ENCODE data around the gene DST.

Gene DST

DNA sequence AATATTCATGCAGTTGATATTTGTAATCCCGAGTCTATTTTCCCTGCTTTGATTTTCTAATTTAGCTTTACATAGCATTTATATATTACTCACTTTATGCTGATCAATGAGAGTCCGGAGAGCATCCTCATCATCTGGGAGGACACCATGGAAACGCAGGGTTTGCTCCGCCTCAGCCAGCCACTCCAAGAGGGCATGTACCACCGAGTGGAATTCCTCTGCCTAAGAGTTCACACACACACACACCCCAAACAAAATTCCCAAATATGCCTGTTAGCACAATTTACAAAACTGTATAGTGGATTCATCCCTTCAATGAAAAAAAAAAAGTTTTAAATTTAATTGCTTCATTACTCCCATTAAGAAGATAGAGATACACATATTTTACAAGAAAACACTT, 160.7 kb downstream of the DST start:
- DNase-seq (ENCODE audit: low read depth) = no peak

DNA sequence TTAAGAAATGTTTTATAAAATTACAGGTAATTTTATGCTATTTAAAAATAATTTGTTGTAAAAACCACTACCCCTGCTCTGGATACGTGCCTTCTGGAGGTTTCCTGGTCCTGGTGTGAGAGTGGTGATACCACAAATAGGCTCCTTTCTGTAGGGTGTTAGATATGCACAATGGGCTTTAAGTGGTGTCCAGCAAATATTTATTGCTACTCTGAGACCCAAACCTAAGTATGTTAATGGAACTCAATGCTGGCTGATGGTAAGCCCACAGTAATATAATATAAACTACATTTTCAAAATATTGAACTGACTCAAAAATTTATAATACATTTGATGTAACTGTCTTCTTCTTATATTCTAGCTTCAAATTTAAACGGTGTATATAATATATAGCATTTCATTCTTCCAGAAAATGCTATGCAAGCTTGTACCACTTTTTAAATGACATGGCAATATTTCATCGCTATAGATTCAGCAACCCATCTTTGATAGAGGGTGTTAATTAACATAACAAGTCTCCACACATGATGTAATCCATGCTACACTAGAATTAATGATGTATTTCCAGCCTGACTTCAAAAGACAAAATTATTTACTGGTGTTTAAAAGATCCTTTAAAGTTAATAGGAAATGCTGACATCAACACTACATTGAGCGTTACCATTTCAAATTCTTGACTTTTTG, 161.9 kb downstream of the DST start:
- no peak for DNase-seq (ENCODE audit: low read depth)

DNA sequence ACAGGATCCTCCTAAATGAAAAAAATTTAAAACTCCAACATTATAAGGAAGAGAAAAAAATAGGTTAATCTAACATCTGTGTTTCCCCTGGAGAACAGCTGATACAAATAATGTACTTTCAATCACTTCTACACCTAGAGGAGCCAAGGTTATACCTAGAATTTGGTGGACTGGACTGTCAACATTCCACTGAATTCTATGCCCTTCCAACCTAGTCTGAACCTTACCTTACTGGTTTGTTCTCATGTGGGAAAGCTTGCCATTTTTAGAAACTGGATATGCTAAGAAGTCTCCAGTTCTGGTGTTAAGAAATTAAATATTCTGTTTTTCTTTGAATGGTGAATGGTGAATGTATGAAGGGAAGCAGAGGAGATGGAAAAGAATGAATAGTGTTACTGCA, 162.4 kb downstream of the DST start:
- DNase-seq (ENCODE audit: low read depth) = no peak

DNA sequence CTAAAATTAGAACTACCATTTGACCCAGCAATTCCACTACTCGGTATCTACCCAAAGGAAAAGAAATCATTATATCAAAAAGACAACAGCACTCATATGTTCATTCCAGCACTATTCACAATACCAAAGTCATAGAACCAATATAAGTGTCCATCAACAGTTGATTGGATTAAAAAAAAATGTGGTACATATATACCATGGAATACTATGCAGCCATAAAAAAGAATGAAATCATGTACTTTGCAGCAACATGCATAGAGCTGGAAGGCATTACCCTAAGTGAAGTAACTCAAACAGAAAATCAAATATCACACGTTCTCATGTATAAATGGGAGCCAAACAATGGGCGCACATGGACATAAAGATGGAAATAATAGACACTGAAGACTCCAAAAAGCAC, 163.3 kb downstream of the DST start:
- DNase-seq (ENCODE audit: low read depth) = no peak

DNA sequence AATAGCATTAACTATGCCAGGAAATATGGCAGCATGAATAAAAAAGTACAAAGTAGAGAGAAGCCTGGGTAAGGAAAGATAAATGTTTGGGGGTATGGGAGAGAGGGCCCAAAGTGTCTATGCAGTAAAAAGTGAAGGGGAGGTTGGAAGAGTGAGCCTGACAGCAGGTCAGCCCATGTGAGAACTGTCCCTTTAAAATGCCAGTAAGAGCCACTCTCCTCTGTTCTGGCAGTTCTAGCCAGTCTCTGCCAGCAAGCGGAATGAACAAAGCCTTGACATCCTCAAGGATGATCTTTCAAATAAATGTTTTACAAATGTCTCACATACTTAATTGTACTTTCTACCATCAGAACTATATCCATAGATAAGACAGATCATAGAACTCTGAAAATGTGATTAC, 164.5 kb downstream of the DST start:
- DNase-seq (ENCODE audit: low read depth) = no peak

DNA sequence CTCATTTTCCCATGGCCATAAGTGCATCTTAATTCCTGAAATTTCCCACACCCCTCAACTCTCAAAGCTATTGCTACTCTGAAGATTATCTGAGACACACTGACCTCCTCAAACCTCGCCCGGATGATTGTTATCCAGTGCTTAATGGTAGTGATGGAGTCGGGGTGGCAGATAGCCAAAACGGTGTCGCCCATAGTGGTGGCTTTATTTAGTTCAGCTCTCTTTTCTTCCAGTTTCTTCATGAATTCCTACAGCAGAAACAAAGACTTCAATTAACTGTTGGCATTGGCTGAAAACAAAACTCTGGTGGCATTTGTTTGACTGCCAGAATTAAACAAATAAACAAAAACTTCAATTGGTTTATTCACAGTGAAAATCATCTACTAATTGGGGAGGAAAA, 165.4 kb downstream of the DST start:
- DNase-seq (ENCODE audit: low read depth) = no peak

DNA sequence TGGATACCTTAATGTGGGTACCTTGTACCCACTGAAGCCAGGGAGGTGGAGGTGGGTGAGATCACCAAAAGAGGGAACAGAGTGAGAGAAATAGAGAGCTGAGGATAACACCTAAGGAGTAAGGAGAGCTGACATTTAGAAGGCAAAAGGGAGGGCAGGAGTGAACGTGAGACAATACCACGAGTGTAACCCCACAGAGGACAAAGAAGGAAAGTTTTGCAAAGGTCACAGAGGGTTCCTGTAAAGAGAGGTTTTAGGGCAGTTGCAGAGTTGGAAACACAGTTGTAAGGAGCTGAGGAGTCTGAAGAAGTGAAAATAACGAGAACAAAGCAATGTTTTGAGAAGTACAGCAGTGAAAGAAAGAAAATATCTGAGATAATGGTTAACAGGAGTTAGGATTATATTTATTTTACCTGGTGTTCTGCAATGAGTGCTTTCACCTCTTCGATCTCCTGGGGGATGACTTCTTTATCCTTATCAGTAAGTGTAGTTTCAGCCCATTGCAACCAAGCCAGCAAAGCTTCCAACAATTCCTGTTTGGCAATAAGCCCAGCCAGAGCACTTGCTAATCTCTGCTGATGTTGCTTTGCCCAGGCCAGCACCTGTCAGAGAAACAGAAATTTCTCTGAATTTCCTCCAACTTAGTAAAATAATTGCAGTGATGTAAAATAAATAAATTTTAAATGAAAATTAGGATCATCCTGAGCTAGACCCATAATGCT, 166.8 kb downstream of the DST start:
- no peak for DNase-seq (ENCODE audit: low read depth)

DNA sequence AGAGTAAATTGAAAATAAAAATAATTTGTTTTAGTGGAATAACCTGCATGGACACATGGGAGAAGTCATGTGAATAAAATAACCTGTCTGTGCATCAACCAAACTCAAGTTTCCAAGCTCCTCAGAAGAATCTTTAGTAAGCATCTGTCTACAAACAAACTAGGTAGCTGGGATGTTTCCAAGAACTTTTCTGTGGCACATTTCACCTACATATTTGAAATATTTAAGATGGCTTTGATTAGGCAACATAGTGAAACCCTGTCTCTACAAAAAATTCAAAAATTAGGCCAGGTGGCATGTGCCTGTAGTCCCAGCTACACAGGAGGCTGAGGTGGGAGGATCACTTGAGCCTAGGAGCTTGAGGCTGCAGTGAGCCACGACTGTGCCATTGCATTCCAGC, 168.2 kb downstream of the DST start:
- no peak for DNase-seq (ENCODE audit: low read depth)

DNA sequence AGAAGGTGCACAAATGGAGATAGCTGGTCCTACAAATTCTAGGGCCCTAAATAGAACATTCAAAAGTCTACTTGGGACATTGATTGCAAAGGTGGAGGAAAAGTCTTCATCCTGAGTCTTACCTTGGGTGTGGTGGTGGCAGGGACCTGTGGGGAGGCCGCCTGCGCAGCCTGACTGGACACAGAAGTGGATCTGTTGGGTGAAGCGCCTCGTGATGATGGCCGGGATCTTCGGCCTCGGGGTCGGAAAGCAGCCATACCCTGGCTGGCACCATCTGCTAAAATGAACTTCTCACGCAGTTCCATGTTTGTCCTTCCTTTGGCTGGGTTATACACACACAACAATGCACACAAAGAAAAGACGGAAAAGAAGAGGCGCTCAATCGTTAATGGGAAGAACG, 179.2 kb downstream of the DST start:
- DNase-seq (ENCODE audit: low read depth) = no peak

DNA sequence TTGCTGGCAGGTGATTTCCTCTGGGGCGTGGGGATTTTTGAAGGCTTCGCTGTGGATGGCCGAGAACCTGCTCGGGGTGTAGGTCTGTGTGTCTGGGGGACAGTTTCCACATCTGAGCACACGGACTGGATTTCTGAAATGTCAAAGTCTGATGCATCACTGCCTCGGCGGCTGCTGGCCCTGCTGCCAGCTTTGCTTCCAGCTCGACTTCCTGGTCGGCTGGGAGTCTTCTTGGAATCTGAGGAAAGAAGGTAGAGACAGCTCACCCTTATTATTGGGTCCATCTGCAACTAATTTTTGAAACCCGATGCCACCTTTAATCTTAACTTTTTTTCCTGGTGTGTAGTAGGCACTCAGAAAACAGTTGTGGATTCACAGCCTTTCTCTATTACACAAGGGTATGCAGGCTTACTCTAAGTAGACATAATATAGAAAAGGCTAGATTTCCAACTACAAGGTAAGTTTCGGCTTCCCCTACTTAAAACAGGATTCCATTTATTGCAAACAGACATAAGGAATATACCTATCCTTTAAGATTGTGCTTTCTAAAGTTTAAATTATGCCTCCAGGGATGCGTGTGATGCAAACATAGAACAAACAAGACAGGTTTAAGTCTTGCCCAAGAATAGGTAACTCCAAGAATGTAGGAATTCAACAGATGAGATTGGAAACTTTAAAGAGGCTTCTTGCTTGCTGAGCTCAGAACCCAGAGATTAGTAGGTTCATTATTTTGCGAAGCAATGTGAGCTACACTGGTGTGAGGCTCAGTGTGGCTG, 183.5 kb downstream of the DST start:
- DNase-seq (ENCODE audit: low read depth) = no peak

DNA sequence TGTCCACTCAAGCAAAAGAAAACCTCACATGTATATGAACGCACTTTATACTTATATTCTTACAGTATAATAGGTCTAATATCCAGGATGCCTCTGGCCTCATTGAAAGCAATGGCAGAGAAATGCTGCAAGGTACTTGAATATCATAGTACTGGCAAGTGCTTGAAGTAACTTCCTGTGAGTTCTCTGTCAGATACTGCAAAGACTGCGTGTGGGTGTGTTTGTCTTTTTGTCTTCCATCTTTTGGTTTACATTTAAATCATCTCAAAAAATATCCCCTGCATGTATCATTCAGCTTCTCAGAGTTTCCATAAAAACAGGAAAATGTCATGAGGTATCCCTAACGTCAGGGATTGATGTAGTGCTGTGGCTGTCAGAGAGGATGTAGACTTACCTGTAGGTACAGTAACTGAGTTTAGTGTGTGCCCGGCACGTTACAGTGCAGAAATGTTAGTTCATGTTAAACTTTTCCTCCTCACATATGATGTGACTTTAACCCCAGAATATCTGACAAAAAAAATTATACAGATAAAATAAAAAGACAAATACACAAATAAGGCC, 184.3 kb downstream of the DST start:
- DNase-seq (ENCODE audit: low read depth) = no peak

DNA sequence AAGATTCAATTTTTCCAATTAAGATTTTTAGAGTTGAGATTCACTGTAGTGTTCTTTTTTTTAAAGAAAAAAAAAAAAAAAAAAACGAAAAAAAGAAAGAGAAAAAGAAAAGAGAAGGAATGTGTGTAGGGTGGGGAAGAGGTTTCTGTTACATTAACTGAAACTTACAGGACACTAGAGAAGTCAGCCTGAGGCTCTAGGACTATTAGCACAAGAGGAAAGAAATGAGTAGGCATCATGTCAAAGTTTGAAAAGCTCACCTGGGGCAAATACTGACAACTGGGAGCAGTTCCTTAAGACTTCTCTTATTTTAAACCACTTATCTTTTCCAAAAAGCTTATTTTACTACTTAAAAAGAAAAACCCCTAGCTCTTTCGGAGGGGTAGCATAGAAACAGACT, 185.9 kb downstream of the DST start:
- DNase-seq (ENCODE audit: low read depth) = no peak

DNA sequence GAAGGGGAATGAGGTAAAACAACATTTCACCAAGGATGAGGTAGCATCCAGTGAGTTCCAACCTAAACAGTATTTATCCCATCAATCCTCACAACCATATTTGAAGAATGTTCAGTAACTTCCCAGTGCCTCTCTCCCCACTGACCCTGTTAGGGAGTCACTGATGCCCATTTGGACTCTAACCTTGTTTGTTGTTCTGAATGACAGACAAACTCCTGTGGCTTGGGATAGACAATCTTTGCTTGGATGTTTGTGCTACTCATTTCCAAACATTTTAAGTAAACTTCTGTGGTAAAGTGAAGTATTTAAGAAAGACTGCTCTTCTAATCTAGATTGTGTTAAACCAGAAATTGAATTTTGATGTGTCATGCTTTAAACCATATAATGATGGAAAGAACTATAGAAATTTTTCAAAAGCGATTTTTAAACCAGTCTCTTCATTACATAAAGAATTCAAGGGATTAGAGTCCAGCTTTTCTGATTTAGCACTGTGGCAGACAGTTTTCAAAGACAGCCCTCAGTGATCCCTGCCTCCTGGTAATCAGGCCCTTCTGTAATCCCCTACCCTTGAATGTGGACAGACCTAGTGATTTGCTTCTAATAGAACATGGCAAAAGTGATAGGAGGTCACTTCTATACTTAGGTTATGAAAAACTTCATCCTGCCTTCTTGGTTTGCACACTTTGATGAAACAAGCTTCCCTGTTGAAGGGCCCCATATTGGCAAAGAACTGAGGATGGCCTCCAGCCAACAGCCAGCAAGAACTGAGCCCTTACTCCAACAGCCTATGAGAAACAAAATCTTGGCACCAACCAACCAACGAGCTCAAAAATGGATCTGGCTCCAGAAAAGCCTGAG, 191.6 kb downstream of the DST start:
- DNase-seq (ENCODE audit: low read depth) = no peak

DNA sequence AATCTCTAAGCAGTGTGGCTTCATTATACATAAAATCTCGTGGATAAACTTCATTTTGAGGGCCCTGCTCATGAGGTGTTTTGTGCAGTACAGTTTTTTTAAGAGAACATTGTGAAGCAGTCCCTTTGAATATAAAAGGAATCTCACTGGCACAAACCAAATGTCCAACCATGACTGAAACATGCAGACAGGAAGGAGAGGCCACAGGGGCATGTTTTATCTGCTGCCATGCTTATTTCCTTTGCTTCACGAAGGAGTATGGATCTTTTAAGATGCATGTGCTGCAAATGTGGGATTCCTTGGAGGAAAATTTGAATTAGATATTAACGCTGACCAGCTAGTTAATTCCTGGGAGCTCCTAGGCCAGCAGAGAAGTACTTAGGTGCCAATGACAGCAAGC, 192.3 kb downstream of the DST start:
- DNase-seq (ENCODE audit: low read depth) = no peak

DNA sequence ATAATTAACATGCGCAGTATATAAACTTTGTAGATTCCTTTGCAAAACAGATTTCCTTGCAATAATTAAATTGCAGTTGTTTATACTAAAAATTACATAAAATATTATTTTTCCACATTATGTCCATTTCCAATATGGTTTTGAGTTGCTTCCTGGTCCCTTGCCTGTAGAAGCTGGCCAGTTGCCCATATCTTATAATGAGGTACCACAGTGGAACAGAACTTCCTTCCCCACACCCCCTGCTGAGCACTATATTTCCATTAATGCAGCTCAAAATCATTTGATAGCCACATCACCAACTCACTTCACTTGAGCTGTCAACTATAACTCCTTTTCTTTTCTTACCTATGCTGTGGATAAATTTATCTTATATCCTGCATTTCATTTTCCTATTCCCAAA, 194.6 kb downstream of the DST start:
- no peak for DNase-seq (ENCODE audit: low read depth)

DNA sequence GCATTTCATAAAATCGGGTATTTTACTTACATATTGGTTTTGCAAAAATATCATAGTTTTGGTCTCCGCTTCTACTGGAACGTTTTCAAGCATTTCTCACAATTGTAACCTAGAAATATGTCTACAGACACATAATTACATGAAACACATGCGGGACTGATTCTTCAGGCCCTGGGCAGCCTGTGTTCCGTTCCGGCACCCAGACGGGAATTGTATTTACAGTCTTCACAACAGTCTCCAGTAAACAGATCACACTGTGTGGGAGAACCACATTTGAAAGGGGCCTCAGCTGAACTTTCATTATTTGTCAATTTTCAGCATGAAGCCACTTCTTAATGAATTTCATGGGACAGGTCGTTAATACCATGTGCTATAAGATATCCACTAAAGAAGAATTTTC, 196.9 kb downstream of the DST start:
- DNase-seq (ENCODE audit: low read depth) = no peak

DNA sequence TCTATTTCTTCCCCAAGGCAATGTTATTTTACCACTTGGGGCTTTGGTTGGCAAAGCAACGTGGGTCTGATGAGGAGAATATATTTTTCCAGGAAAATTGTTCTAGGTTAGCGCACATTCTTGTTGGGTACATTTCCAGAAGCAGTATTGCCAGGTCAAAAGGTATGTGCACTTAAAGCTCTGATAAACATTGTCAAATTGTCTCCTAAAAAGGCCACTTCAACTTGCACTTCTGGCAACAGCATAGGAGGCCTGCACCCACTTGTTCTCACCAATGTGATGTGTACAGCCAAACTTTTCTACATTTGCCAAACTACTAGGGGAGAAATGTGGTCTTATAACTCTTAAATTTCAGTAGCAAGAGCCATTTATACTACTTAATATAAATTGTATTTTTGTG, 197.8 kb downstream of the DST start:
- DNase-seq (ENCODE audit: low read depth) = no peak

DNA sequence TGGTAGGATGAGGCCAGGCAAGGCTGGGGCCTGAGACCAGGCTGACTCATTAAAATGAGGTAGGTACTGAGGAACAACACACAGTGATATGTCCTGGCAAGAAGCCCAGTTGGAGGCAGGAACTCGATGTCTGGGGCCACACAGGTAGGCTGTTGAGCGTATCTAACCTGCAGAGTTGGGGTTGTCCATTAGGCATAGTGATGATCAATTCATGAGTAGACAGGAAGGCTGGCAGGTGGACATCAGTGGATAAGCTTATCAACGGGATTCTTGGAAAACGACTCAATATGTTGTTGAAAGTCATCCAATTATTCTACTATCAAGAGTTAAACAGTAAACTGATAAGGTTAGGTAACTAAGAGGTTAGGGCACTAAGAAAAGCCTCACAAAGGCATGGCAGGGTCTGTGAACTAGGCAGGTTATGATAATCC, 202.1 kb downstream of the DST start:
- DNase-seq (ENCODE audit: low read depth) = no peak

DNA sequence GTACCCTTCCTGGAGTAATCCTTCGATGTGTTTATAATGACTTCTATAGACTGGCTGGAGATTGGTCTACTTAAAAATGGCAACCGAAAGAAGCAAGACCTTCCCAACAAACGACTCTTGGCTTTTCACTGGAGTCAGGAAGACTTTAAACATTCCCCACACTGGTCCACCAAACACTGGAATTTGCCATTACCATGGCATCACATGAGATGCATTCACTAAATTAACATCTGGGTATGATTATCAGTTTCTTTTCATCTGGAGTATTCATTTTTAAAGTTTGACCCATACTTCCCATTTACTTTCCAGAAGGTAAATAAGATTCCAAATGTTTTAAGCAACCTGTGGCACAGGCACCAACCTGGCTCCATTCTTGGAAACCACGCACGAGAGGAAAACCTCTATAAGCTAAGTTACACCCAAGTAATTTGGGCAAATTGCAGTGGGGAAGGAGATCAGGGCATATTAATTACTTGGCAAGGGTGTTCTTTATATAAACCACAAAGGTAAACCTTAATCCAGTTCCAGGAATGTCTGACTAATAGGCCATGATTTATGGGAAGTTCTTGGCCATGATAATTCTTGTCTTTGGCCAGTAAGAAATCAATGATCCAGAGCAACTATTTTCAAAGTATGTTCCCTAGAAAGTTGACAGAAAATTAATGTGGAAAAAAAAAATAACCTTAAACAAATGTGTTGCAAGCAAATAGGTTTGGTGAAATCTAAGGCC, 205.4 kb downstream of the DST start:
- DNase-seq (ENCODE audit: low read depth) = no peak

DNA sequence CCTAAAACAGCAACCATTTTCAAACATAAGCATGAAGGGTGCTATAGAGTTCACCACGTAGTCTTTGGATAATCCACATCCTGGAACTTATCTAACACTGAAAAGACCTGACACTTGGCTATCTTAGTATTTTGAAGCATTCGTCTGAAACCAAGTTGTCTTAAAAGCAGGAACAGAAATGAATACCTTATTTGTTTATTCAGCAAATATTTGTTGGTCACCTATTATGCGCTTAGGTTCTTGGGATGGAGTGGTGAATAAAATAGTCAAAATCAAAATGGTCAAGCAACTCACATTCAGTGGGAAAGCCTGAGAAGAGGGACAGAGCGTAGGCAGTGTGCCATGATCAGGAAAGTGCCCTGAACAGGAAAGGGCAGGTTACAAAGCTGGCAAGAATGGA, 206.9 kb downstream of the DST start:
- no peak for DNase-seq (ENCODE audit: low read depth)

DNA sequence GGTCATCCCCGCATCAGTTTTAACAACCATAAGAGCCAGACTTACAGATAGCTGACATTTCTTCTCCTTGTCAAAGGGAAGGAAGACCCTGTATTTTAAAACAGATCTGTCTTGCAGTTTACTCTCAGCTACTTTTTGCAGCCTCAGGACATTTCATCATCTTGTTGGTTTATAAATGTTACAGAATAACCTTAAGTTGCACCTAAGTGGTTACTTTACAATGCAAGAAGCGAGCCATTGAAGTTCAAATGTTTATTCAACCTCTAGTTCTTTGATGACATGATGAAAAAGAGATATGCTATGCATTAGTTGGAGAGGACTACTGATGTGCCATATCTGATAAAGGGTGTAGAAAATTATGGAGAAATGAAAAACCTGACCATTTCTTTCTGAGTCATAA, 207.4 kb downstream of the DST start:
- DNase-seq (ENCODE audit: low read depth) = no peak
